ENCODE data around the gene SAMD14.

GRCh38 chr17:50163843-50164696 is 34.1 kb upstream of the SAMD14 start:
- TF ChIP-seq CTCF (IDR thresholded peaks at IDR 0.05) (no peak), ZFX (IDR thresholded peaks at IDR 0.05; ENCODE audit: borderline replicate concordance) (no peak)

Data from 22Rv1 (cell line).